Measurements from ENCODE around the gene DENND2A.

Gene DENND2A

DNA sequence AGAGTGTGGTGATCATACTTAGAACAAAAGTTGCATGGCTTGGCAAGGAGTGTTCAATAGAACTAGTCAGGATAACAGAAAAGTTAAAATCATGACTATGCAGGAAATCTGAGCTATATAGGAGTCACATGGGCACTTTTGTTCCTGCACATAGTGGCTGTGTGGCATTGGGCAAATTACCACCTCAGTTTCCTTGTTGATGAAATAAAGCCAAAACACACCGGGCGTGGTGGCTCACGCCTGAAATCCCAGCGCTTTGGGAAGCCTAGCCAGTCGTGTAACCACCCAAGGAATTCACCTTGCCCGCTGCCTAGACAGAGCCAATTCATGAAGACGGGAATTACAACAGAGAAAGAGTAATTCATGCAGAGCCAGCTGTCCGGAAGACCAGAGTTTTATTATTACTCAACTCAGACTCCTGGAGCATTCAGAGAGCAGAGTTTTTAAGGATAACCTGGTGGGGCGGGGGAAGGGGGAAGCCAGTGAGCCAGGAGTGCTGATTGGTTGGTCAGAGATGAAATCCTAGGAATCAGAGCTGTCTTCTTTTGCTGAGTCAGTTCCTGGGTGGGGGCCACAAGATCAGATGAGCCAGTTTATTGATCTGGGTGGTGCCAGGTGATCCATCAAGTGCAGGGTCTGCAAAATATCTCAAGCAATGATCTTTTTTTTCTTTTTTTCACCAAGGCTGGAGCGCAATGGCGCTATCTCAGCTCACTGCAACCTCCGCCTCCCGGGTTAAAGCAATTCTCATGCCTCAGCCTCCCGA is 154.9 kb downstream of the DENND2A start:
- Histone ChIP-seq H3K27ac (replicated peaks) (no peak overlapping the region), H3K4me3 (replicated peaks; ENCODE audit: insufficient read depth, low read length) (no peak overlapping the region), H3K27me3 (ENCODE audit: insufficient read depth, poor library complexity, severe bottlenecking) (no peaks in the 10 kb centered on the region)
- no peak for DNase-seq (ENCODE audit: low read depth in 1 of 2, low spot score in 1 of 2)
- TF ChIP-seq, protein P1, sequence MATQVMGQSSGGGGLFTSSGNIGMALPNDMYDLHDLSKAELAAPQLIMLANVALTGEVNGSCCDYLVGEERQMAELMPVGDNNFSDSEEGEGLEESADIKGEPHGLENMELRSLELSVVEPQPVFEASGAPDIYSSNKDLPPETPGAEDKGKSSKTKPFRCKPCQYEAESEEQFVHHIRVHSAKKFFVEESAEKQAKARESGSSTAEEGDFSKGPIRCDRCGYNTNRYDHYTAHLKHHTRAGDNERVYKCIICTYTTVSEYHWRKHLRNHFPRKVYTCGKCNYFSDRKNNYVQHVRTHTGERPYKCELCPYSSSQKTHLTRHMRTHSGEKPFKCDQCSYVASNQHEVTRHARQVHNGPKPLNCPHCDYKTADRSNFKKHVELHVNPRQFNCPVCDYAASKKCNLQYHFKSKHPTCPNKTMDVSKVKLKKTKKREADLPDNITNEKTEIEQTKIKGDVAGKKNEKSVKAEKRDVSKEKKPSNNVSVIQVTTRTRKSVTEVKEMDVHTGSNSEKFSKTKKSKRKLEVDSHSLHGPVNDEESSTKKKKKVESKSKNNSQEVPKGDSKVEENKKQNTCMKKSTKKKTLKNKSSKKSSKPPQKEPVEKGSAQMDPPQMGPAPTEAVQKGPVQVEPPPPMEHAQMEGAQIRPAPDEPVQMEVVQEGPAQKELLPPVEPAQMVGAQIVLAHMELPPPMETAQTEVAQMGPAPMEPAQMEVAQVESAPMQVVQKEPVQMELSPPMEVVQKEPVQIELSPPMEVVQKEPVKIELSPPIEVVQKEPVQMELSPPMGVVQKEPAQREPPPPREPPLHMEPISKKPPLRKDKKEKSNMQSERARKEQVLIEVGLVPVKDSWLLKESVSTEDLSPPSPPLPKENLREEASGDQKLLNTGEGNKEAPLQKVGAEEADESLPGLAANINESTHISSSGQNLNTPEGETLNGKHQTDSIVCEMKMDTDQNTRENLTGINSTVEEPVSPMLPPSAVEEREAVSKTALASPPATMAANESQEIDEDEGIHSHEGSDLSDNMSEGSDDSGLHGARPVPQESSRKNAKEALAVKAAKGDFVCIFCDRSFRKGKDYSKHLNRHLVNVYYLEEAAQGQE (IDR thresholded peaks at IDR 0.05; ENCODE audit: insufficient replicate concordance, low read depth), result no peak
- no peak for TF ChIP-seq GABPA (IDR thresholded peaks at IDR 0.05; ENCODE audit: low read depth)
- no peak for TF ChIP-seq POLR2AphosphoS5 (IDR thresholded peaks at IDR 0.05; ENCODE audit: low read depth)
- TF ChIP-seq, protein P2, sequence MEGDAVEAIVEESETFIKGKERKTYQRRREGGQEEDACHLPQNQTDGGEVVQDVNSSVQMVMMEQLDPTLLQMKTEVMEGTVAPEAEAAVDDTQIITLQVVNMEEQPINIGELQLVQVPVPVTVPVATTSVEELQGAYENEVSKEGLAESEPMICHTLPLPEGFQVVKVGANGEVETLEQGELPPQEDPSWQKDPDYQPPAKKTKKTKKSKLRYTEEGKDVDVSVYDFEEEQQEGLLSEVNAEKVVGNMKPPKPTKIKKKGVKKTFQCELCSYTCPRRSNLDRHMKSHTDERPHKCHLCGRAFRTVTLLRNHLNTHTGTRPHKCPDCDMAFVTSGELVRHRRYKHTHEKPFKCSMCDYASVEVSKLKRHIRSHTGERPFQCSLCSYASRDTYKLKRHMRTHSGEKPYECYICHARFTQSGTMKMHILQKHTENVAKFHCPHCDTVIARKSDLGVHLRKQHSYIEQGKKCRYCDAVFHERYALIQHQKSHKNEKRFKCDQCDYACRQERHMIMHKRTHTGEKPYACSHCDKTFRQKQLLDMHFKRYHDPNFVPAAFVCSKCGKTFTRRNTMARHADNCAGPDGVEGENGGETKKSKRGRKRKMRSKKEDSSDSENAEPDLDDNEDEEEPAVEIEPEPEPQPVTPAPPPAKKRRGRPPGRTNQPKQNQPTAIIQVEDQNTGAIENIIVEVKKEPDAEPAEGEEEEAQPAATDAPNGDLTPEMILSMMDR (IDR thresholded peaks at IDR 0.05; ENCODE audit: insufficient read depth, low read length), result no peak
- TF ChIP-seq SPI1 (IDR thresholded peaks at IDR 0.05; ENCODE audit: borderline replicate concordance, low read depth), result no peak

DNA sequence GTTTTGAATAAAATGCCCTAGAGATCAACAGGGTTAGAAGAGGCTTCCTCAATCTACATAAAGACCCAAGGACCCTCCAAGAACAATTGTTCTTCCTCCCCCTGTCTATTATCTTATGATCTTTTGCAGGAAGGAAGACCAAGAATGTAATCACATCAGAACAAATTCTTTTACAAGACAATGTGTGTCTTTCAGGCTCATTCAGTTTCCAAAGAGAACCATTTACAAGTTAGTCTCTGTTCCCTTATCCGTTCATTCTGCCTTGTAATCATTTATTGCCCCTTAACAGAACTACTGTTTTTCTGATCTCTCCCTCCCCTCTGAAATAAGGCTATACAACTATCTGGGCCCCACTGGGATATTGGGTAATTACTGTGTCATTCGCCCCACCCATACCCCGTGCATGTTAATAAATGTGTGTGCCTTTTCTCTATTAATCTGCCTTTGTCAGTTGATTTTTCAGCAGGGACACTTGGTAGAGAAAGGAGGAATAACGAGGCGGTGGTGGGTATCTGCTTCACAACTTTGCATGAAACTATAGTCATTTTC is 155.6 kb downstream of the DENND2A start:
- TF ChIP-seq, protein P1 (IDR thresholded peaks at IDR 0.05; ENCODE audit: insufficient replicate concordance, low read depth), result no peak
- TF ChIP-seq, protein P2 (IDR thresholded peaks at IDR 0.05; ENCODE audit: insufficient read depth, low read length), result no peak
- no peak for TF ChIP-seq POLR2AphosphoS5 (IDR thresholded peaks at IDR 0.05; ENCODE audit: low read depth)
- DNase-seq (ENCODE audit: low read depth in 1 of 2, low spot score in 1 of 2), result no peak
- no peak overlapping the region for H3K4me3 ChIP-seq (replicated peaks; ENCODE audit: insufficient read depth, low read length)
- no peaks in the 10 kb centered on the region for H3K27me3 ChIP-seq (ENCODE audit: insufficient read depth, poor library complexity, severe bottlenecking)
- H3K27ac ChIP-seq (replicated peaks), result no peak overlapping the region

DNA sequence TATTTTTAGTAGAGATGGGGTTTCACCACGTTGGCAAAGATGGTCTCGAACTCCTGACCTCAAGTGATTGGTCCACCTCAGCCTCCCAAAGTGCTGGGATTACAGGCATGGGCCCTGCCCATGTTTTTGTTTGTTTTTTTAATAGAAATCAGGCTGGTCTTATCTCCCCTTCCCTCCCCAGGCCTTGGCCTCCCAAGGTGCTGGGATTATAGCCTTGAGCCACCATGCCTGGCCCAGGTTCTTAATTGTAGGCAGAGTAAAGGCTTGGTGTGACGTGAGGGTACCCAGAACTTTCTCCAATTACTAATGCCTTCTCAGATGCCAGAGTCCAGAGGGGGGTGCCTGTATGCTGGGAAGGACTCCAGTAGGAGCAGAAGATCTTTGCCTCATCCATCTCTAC is 156.1 kb downstream of the DENND2A start:
- DNase-seq (ENCODE audit: low read depth in 1 of 2, low spot score in 1 of 2), result no peak
- Histone ChIP-seq H3K4me3 (replicated peaks; ENCODE audit: insufficient read depth, low read length) (no peak overlapping the region), H3K27me3 (ENCODE audit: insufficient read depth, poor library complexity, severe bottlenecking) (no peaks in the 10 kb centered on the region), H3K27ac (replicated peaks) (no peak overlapping the region)
- TF ChIP-seq, protein P1 (IDR thresholded peaks at IDR 0.05; ENCODE audit: insufficient replicate concordance, low read depth), result no peak
- TF ChIP-seq, protein P2 (IDR thresholded peaks at IDR 0.05; ENCODE audit: insufficient read depth, low read length), result no peak
- TF ChIP-seq SPI1 (IDR thresholded peaks at IDR 0.05; ENCODE audit: borderline replicate concordance, low read depth) (no peak), GABPA (IDR thresholded peaks at IDR 0.05; ENCODE audit: low read depth) (no peak), POLR2AphosphoS5 (IDR thresholded peaks at IDR 0.05; ENCODE audit: low read depth) (no peak)

Measured in HL-60 (cell line).